Measurements from ENCODE around the gene PNMA8A.
"Not testable (repeated sequence)": the region's sequence is repeated elsewhere in the genome, so short reads cannot be mapped to it uniquely, and the experiment has no call there.

The PNMA8A gene

DNA sequence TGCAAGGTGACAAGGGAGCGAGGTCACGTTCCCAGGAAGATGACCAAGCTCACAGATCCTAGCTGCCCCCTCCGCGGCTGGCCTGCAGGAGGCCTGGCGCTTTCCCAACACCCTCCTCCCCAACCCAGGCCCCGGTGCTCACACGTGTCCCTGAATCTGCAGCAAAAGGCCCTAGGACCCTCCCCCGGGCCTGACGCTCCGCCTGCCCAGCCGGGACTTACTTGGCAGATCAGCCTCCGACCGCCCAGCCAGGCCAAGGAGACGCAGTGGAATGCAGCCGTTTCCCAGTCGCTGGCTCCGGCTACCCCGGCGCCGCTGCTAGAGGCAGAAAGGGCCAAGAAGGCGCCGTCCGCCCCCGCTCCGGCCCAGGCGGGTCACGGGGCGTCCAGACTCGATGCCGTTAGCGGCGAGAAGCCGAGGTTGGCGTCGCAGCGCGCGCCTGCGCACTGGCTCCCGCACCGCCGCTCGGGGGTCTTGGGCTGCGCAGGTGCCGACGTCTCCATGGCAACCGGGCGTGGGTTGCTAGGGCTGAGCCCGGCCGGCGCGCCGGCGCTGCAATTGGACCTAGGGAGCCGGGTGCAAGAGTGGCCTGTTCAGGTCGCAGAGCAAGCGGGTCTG lies at the start of gene PNMA8A:
TSS of gene PNMA8A (minus strand) at position 448 of the 618 bp plus-strand sequence. CDS start 528 bp downstream, outside the sequence.
- no peak for DNase-seq (ENCODE audit: low read depth)

GRCh38 chr19:46520616-46521015 lies 49.3 kb upstream of the PNMA8A start:
- DNase-seq (ENCODE audit: low read depth), result no peak

- no peak for DNase-seq (ENCODE audit: low read depth)
Observed at GRCh38 chr19:46517471-46517870, 46.1 kb upstream of the PNMA8A start.

- no peak for DNase-seq (ENCODE audit: low read depth)
Observed at GRCh38 chr19:46515879-46516350, 44.6 kb upstream of the PNMA8A start.

GRCh38 chr19:46515290-46515609 lies 43.9 kb upstream of the PNMA8A start:
- no peak for DNase-seq (ENCODE audit: low read depth)

GRCh38 chr19:46514589-46515289 lies 43.4 kb upstream of the PNMA8A start:
- DNase-seq (ENCODE audit: low read depth), result no peak

GRCh38 chr19:46513461-46514236 lies 42.3 kb upstream of the PNMA8A start:
- DNase-seq (ENCODE audit: low read depth), result peak; percentile 67

GRCh38 chr19:46511237-46511636 lies 39.9 kb upstream of the PNMA8A start:
- DNase-seq (ENCODE audit: low read depth), result no peak

GRCh38 chr19:46508206-46508605 lies 36.8 kb upstream of the PNMA8A start:
- no peak for DNase-seq (ENCODE audit: low read depth)

DNA sequence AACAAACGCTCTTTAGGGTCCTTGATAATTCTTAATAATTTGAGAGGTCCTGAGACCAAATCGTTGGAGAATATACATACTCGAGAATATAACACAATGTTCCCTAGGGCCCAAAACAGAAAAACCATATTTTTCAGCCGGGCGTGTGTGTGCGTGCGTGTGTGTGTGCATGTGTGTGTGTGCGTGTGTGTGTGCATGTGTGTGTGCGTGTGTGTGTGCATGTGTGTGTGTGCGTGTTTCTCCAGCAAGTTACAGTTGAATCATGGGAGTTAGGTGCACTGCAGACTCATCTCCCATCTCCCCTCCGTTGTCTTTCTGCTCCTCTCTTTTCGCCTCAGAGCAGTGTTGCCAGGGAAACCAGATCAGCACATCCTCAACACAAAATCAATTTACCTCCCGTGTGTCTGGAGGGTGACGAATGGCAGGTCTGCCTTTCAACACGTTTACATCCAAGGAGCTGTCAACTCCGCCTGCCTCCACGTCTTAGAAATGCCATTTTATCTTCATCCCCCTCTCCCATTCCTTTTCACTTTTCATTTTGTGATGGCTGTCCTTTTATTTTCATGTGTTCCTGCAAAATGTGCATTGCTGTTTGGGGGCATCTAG lies 32.6 kb upstream of the PNMA8A start:
- DNase-seq (ENCODE audit: low read depth), result no peak

- DNase-seq (ENCODE audit: low read depth), result no peak
Observed at GRCh38 chr19:46502891-46503290, 31.5 kb upstream of the PNMA8A start.

DNA sequence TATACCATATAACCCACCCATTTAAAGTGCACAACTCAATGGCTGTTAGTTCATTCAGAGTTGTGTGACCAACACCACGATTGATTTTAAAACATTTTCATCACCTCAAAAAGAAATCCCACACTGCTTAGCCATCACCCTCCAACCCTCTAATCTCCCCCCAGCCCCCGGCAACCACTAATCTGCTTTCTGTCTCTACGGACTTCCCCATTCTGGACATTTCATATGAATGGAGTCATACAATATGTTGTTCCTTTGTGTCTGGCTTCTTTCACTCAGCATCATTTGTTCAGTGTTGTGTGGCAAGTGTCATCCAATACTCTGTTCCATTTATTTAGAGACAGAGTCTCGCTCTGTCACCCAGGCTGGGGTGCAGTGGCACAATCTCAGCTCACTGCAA lies 28.3 kb upstream of the PNMA8A start:
- no peak for DNase-seq (ENCODE audit: low read depth)

GRCh38 chr19:46497773-46498172 lies 26.4 kb upstream of the PNMA8A start:
- DNase-seq (ENCODE audit: low read depth), result no peak

DNA sequence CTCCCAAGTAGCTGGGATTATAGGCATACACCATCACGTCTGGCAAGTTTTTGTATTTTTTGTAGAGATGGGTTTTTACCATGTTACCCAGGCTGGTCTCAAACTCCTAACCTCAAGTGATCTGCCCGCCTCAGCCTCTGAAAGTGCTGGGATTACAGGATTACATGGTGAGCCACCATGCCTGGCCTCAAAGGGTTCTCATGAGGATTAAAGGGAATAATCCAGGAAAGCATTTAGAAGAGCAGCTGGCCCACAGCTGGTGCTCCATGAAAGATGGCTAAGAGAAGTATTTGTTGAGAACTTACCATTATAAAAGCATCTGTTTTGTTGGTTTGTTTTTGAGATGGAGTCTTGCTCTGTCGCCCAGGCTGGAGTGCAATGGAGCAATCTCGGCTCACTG lies 25.5 kb upstream of the PNMA8A start:
- DNase-seq (ENCODE audit: low read depth), result not testable (repeated sequence)

GRCh38 chr19:46496304-46496703 lies 24.9 kb upstream of the PNMA8A start:
- no peak for DNase-seq (ENCODE audit: low read depth)

GRCh38 chr19:46495786-46496099 lies 24.4 kb upstream of the PNMA8A start, which contains the start of gene PNMA8B:
Gene PNMA8B, minus strand, starts transcription at chr19:46495867. Its CDS starts 402 bp downstream, at chr19:46495465.
- no peak for DNase-seq (ENCODE audit: low read depth)

DNA sequence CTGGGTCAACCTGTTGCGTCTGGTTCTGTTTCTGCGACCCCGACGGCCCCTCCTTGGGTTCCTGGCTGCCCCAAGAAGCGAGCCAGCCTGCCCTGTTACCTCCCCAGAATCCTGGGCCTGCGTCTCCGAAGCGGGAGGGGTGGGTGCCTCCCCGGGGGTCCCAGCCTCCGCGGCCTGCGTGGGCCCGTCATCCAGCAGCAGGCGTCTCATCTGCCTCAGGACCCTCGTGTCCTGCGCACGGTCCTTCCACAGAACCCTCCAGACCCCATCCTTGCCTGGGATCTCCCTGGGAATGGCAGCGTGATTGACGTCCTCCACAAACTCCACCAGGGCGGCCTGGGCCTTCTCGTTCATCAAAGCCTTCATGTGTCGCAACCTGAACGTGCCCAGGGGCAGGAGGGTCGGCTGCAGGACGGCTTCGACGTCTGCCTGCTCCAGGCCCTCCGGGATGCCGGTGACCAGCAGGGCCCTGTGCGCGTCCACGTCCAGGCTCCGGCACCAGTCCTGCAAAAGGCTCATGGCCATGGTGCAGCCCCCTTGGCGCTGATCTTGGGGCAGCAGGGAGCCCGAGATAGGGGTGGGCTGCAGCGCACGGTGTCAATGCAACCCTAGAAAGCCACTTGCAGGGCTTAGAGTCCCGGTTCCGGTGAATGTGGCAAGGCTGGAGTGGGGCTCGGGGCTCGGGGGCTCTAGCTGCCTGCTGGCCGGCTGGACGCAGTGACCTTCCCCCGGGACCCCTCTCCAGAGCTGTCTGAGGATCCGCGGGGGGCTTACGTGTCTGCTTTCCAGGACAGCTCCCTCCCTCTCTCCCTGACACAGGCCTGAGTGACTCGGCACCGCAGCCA lies 23.8 kb upstream of the PNMA8A start:
- no peak for DNase-seq (ENCODE audit: low read depth)

GRCh38 chr19:46494146-46494940 lies 23.0 kb upstream of the PNMA8A start:
- no peak for DNase-seq (ENCODE audit: low read depth)

DNA sequence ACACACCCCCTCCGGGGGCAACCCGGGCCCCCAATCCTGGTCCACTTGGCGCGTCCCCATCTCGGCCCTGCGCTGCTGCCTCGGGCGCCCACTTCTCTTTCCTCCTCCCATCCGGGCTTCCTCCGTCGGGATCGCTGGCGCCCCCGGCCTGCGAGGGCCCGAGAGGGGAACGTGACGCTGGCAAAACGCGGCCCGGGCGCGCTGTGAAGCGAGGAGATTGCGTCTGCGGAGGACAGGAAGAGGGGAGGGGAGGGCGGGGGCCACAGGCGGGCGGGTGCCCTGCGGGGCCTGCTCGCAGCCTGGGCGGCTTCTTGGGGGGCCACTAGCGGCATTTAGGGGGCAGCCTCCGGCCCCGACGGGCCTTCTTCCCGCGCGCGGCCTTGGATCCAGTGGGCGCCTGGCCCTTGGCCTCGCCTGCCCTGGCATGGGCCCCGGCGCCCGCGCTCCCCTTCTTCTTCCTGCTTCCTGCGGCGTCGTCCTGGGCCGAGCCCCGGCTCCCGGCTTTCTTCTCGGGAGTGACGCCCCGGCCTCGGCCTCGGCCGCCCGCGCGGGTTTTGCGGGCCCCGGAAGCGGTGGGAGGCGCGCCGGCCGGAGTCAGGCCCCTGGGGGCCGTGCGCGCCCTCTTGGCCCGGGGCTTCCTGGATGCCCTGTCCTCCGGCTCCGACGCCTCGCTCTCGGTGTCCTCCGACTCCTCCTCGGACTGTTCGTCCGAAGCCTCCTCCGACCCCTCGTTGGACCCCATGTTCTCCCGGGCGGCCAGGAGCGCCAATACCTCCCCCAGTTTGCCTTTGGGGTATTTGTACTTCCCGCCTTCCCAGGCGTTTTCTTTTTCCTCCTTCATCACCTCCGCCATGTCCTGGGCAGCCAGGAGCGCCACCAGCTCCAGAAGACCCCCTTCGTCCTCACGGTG lies 22.1 kb upstream of the PNMA8A start:
- DNase-seq (ENCODE audit: low read depth), result no peak

GRCh38 chr19:46492841-46493235 lies 21.5 kb upstream of the PNMA8A start:
- no peak for DNase-seq (ENCODE audit: low read depth)

All from stimulated activated CD8-positive, alpha-beta memory T cell treated with anti-CD3 and anti-CD28 coated beads, Interleukin-4, amount 100 ng/mL, for 24 hours (primary cell).